GM18861 (cell line): ENCODE data around the gene PLEKHJ1.

Experiments
- ATAC-seq: cut with Tn5 transposase; IDR thresholded peaks from one replicate; pipeline ENCODE4 v1.9.1; 2021; ENCODE audit not compliant: unreplicated experiment

Gene PLEKHJ1

GRCh38 chr19:2270157-2270422, 34.0 kb upstream of the PLEKHJ1 start:
- ATAC-seq: no peak

- ATAC-seq: peak; percentile 32
Observed at GRCh38 chr19:2269244-2270156, 33.4 kb upstream of the PLEKHJ1 start.

GRCh38 chr19:2268861-2269243, 32.7 kb upstream of the PLEKHJ1 start:
- ATAC-seq: no peak

GRCh38 chr19:2268480-2268830, 32.3 kb upstream of the PLEKHJ1 start:
- ATAC-seq: no peak

GRCh38 chr19:2266183-2266993, 30.3 kb upstream of the PLEKHJ1 start:
- no peak for ATAC-seq

- no peak for ATAC-seq
Observed at GRCh38 chr19:2261438-2262172, 25.5 kb upstream of the PLEKHJ1 start.

GRCh38 chr19:2260341-2260805, 24.2 kb upstream of the PLEKHJ1 start:
- ATAC-seq: no peak

- ATAC-seq: no peak
Observed at GRCh38 chr19:2259336-2259735, 23.2 kb upstream of the PLEKHJ1 start.

- no peak for ATAC-seq
Observed at GRCh38 chr19:2255982-2256685, 20.0 kb upstream of the PLEKHJ1 start, which contains the start of gene JSRP1. Gene JSRP1 (minus strand): TSS chr19:2256417. CDS start chr19:2255314, 1,103 bp downstream.

GRCh38 chr19:2255112-2255845, 19.1 kb upstream of the PLEKHJ1 start:
- no peak for ATAC-seq

GRCh38 chr19:2254064-2254872, 18.1 kb upstream of the PLEKHJ1 start:
- no peak for ATAC-seq

- no peak for ATAC-seq
Observed at GRCh38 chr19:2253106-2254063, 17.3 kb upstream of the PLEKHJ1 start.

- no peak for ATAC-seq
Observed at GRCh38 chr19:2252797-2253105, 16.6 kb upstream of the PLEKHJ1 start.

- ATAC-seq: no peak
Observed at GRCh38 chr19:2252055-2252796, 16.1 kb upstream of the PLEKHJ1 start.

GRCh38 chr19:2251106-2252054, 15.3 kb upstream of the PLEKHJ1 start:
- no peak for ATAC-seq

- no peak for ATAC-seq
Observed at GRCh38 chr19:2250766-2251105, 14.6 kb upstream of the PLEKHJ1 start.
